H9 (cell line): Measurements from ENCODE around the gene ISCA1. TPM values are rescaled to one million over a fixed set of nuclear protein-coding genes. Genes with fewer than 3 reads are reported as not detected.

Experiments used
- DNase-seq: peaks from one replicate; pipeline ENCODE4 v3.0.0-alpha.2; 2017
- H2AFZ ChIP-seq: one replicate; pipeline ENCODE4 v1.6.1; 2013; ENCODE audit warnings: mild to moderate bottlenecking, low read length, control low read depth, moderate library complexity
- H2AK5ac ChIP-seq: 2 replicates; pipeline ENCODE4 v1.6.1; 2013; ENCODE audit warnings: low read length, control low read depth, mixed read lengths; ENCODE audit not compliant: insufficient read length
- H2BK120ac ChIP-seq: one replicate; pipeline ENCODE4 v1.6.1; 2013; ENCODE audit warnings: low read depth, mild to moderate bottlenecking, low read length, control low read depth, inconsistent platforms; ENCODE audit not compliant: poor library complexity, severe bottlenecking
- H2BK12ac ChIP-seq: 2 replicates; pipeline ENCODE4 v1.6.1; 2013; ENCODE audit warnings: low read length, control low read depth, mixed read lengths, low read depth; ENCODE audit not compliant: insufficient read length
- H2BK15ac ChIP-seq: 2 replicates; pipeline ENCODE4 v1.6.1; 2013; ENCODE audit warnings: low read depth, low read length, control low read depth
- H2BK20ac ChIP-seq: one replicate; pipeline ENCODE4 v1.6.1; 2013; ENCODE audit warnings: low read depth, mild to moderate bottlenecking, low read length, control low read depth, inconsistent platforms; ENCODE audit not compliant: poor library complexity, severe bottlenecking
- H2BK5ac ChIP-seq: 2 replicates; pipeline ENCODE4 v1.6.1; 2013; ENCODE audit warnings: low read length, control low read depth, mixed read lengths; ENCODE audit not compliant: insufficient read length
- H3K14ac ChIP-seq: 2 replicates; pipeline ENCODE4 v1.6.1; 2013; ENCODE audit warnings: low read length, control low read depth; ENCODE audit not compliant: insufficient read depth
- H3K18ac ChIP-seq: 2 replicates; pipeline ENCODE4 v1.6.1; 2013; ENCODE audit warnings: low read depth, mild to moderate bottlenecking, mixed read lengths, low read length, control low read depth; ENCODE audit not compliant: insufficient read length
- H3K23ac ChIP-seq: 2 replicates; pipeline ENCODE4 v1.6.1; 2013; ENCODE audit warnings: low read length, control low read depth, mixed read lengths, low read depth; ENCODE audit not compliant: insufficient read length
- H3K23me2 ChIP-seq: 2 replicates; pipeline ENCODE4 v1.6.1; 2013; ENCODE audit warnings: low read depth, mild to moderate bottlenecking, mixed read lengths, low read length, control low read depth; ENCODE audit not compliant: insufficient read length, poor library complexity, severe bottlenecking
- H3K27ac ChIP-seq: 2 replicates; pipeline ENCODE4 v1.5.1; 2013; ENCODE audit warnings: low read length, control low read depth, mixed read lengths, low read depth; ENCODE audit not compliant: insufficient read length
- H3K27me3 ChIP-seq: 2 replicates; pipeline ENCODE4 v1.6.1; 2013; ENCODE audit warnings: low read length, control low read depth, inconsistent platforms; ENCODE audit not compliant: insufficient read depth
- H3K4ac ChIP-seq: 2 replicates; pipeline ENCODE4 v1.6.1; 2013; ENCODE audit warnings: low read depth, mild to moderate bottlenecking, control low read depth, inconsistent platforms, low read length, moderate library complexity
- H3K4me1 ChIP-seq: 2 replicates; pipeline ENCODE4 v1.6.1; 2013; ENCODE audit warnings: low read length, control low read depth, inconsistent platforms; ENCODE audit not compliant: insufficient read depth
- H3K4me2 ChIP-seq: 2 replicates; pipeline ENCODE4 v1.6.1; 2013; ENCODE audit warnings: low read length, control low read depth, mixed read lengths; ENCODE audit not compliant: insufficient read length, insufficient read depth
- H3K56ac ChIP-seq: 2 replicates; pipeline ENCODE4 v1.6.1; 2013; ENCODE audit warnings: low read depth, mild to moderate bottlenecking, mixed read lengths, low read length, control low read depth; ENCODE audit not compliant: insufficient read length
- H3K79me1 ChIP-seq: 2 replicates; pipeline ENCODE4 v1.6.1; 2013; ENCODE audit warnings: low read depth, mild to moderate bottlenecking, moderate library complexity, low read length, control low read depth, inconsistent platforms; ENCODE audit not compliant: insufficient read depth, poor library complexity, severe bottlenecking
- H3K79me2 ChIP-seq: 2 replicates; pipeline ENCODE4 v1.6.1; 2013; ENCODE audit warnings: low read length, control low read depth, inconsistent platforms; ENCODE audit not compliant: insufficient read depth
- H3K9ac ChIP-seq: 2 replicates; pipeline ENCODE4 v1.6.1; 2013; ENCODE audit warnings: low read length, control low read depth, mixed read lengths; ENCODE audit not compliant: insufficient read length; ENCODE audit errors: extremely low read depth
- H3K9me3 ChIP-seq: one replicate; pipeline ENCODE4 v1.6.1; 2013; ENCODE audit warnings: low read depth, low read length, inconsistent platforms; ENCODE audit not compliant: control insufficient read depth
- H3T11ph ChIP-seq: one replicate; pipeline ENCODE4 v1.6.1; 2013; ENCODE audit warnings: mild to moderate bottlenecking, low read length, control low read depth, inconsistent platforms
- H4K20me1 ChIP-seq: one replicate; pipeline ENCODE4 v1.6.1; 2013; ENCODE audit not compliant: control insufficient read depth, insufficient read length, insufficient read depth
- H4K5ac ChIP-seq: 2 replicates; pipeline ENCODE4 v1.6.1; 2013; ENCODE audit warnings: low read depth, mild to moderate bottlenecking, mixed read lengths, low read length, control low read depth; ENCODE audit not compliant: insufficient read length
- H4K8ac ChIP-seq: replicated peaks from 2 replicates; pipeline ENCODE4 v1.6.1; 2013; ENCODE audit warnings: low read length, control low read depth, mixed read lengths, low read depth; ENCODE audit not compliant: insufficient read length
- H4K91ac ChIP-seq: 2 replicates; pipeline ENCODE4 v1.6.1; 2013; ENCODE audit warnings: low read depth, mild to moderate bottlenecking, moderate library complexity, mixed read lengths, low read length, control low read depth; ENCODE audit not compliant: insufficient read length
- H3K27ac Mint-ChIP-seq, 3 experiments: 2 replicates in 2 of 3; 3 replicates in 1 of 3; pipeline ENCODE4 v1.8.0; 2020 to 2021; ENCODE audit warnings: mixed read lengths in 3 of 3, mild to moderate bottlenecking in 1 of 3, moderate library complexity in 1 of 3
- H3K27me3 Mint-ChIP-seq: 2 replicates; pipeline ENCODE4 v1.8.0; 2021; ENCODE audit warnings: low read depth, mild to moderate bottlenecking, moderate library complexity, mixed read lengths
- H3K36me3 Mint-ChIP-seq, 3 experiments: 2 replicates in 2 of 3; 3 replicates in 1 of 3; pipeline ENCODE4 v1.8.0; 2020 to 2021; ENCODE audit warnings: low read depth in 3 of 3, mixed read lengths in 3 of 3; ENCODE audit not compliant: insufficient read depth in 1 of 3
- H3K4me1 Mint-ChIP-seq, 2 experiments: 2 replicates each; pipeline ENCODE4 v1.8.0; 2020; ENCODE audit warnings: mixed read lengths in 2 of 2
- H3K4me3 Mint-ChIP-seq, 2 experiments: 2 replicates in 1 of 2; 3 replicates in 1 of 2; pipeline ENCODE4 v1.8.0; 2020 to 2021; ENCODE audit warnings: mild to moderate bottlenecking in 2 of 2, mixed read lengths in 2 of 2, moderate library complexity in 1 of 2
- H3K9me3 Mint-ChIP-seq, 2 experiments: 2 replicates in 1 of 2; 3 replicates in 1 of 2; pipeline ENCODE4 v1.8.0; 2020; ENCODE audit warnings: mild to moderate bottlenecking in 2 of 2, mixed read lengths in 2 of 2, moderate library complexity in 1 of 2
- CTCF ChIP-seq: fragments of 200-600 bp; sonication (generic); conservative IDR thresholded peaks from 3 replicates; pipeline ENCODE4 v1.8.0; 2021; ENCODE audit warnings: antibody characterized with exemption, mild to moderate bottlenecking
- WGBS: extraction: QIAGEN DNeasy Blood & Tissue Kit; methylation state at CpG from one replicate; pipeline ENCODE4 v1.1.7; 2013; ENCODE audit warnings: missing lambda C conversion rate, low lambda C conversion rate, mixed read lengths; ENCODE audit not compliant: insufficient read length; ENCODE audit errors: extremely low coverage; 5-methylcytosine and 5-hydroxymethylcytosine counted together
- total RNA-seq: library from RNA; stranded (reverse); gene quantifications from 2 replicates; pipeline ENCODE4 v1.2.1, GENCODE V29; 2021

ISCA1 gene
- total RNA-seq, 1 experiment from 2014 or later: 33.3 TPM

- H3K27ac Mint-ChIP-seq: no peak overlapping the region
- Histone ChIP-seq H2BK20ac (no peak overlapping the region), H4K91ac (no peak overlapping the region), H2BK12ac (no peak overlapping the region), H2AFZ (no peak overlapping the region), H3K56ac (no peak overlapping the region), H3K14ac (no peak overlapping the region), H3K23me2 (no peaks in the 10 kb centered on the region), H3K23ac (no peak overlapping the region), H4K8ac (no peak overlapping the region), H2BK5ac (no peak overlapping the region), H3K79me2 (no peaks in the 10 kb centered on the region), H4K5ac (no peak overlapping the region), H3K79me1 (no peaks in the 10 kb centered on the region), H3K4ac (no peak overlapping the region), H2BK15ac (no peak overlapping the region), H4K20me1 (no peaks in the 10 kb centered on the region), H3K27me3 (no peaks in the 10 kb centered on the region), H2BK120ac (no peak overlapping the region), H3K9me3 (no peaks in the 10 kb centered on the region), H3T11ph (no peak overlapping the region), H3K4me2 (no peak overlapping the region), H2AK5ac (no peak overlapping the region), H3K27ac (no peak overlapping the region), H3K18ac (no peak overlapping the region), H3K4me1 (no peaks in the 10 kb centered on the region), H3K9ac (no peak overlapping the region)
- no peak overlapping the region for H3K4me3 Mint-ChIP-seq
- no peaks in the 10 kb centered on the region for H3K27me3 Mint-ChIP-seq
- no peak for TF ChIP-seq CTCF
- no peak for DNase-seq
- WGBS: no CpG with 5 or more reads among the region's 5 CpGs
- no peaks in the 10 kb centered on the region for H3K4me1 Mint-ChIP-seq
- H3K9me3 Mint-ChIP-seq: no peaks in the 10 kb centered on the region
- peaks cover 25 to 68% (median 55%) of the 10 kb centered on the region in 3 experiments; a peak in 6 of 7 replicates for H3K36me3 Mint-ChIP-seq
Measured at GRCh38 chr9:86321373-86321772, 39.0 kb upstream of the ISCA1 start.
